CD4-positive, alpha-beta T cell treated with Interleukin-12 subunit alpha and Interleukin-12 subunit beta, for 1 hour (primary cell): Measurements from ENCODE around the gene DCTN2.

Experiments
- DNase-seq: peaks from one replicate; pipeline ENCODE4 v3.0.0-alpha.2; 2020

Gene DCTN2

DNA sequence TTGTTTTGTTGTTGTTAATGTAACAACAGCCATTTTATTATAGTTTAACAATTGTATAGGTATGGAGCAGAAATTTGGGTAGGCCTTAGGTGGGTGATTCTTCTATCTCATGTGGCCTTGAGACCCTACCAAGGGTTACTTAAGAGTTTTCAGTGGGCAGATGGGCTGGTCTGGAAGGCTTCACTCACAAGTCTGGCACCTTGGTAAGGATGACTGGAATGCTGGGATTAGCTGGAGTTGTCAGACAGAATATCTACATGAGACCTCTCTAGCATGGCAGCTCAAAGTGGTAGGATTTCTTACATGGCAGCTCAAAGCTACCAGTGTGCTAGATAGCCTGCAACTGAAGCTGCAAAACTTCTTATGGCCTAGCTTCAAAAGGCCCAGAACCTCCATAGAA lies 61.3 kb downstream of the DCTN2 start:
- DNase-seq, result no peak

DNA sequence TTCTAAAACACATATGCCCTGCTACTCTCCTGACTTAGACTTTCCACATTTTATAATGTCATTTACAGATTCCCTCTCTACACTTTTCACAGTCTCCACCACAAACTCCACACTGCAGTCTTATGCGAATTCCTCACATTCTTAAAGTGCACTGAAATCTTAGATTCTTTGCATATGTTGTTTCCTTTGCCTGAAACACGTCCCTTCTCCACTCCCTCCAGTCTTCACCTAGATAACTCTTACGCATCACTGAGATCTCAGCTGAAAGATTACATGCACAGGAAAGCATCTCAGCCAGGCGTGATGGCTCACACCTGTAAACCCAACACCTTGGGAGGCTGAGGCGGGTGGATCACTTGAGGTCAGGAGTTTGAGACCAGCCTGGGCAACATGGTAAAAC lies 63.5 kb downstream of the DCTN2 start:
- no peak for DNase-seq

DNA sequence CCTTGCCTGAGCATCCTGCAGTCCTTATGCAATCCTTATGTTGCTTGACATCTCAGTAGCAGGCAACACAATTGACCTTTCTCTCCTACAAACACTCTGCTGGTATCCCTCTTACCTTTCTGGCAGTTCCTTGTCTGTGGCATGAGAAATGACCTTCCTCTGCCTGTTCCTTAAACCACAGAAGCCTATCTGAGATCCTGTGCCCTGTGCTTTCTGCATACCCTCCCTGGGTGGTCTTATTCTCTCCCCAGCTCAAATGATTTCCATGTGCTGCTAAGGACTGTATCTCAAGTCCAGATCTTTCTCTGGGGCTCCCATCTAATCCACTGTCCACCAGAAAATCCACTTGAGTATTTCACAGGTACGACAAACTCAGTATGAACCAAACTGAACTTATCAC lies 65.3 kb downstream of the DCTN2 start:
- DNase-seq, result no peak
